HUDEP-2 (cell line): ENCODE results near the gene C4orf54.

ENCODE experiments used
- DNase-seq, 76 experiments: peaks; one replicate each; lab custom pipeline; 2025; ENCODE audit not compliant: unreplicated experiment in 76 of 76; lab: John Stamatoyannopoulos, UW

Gene C4orf54

GRCh38 chr4:99657798-99658197 lies at the start of gene C4orf54:
Gene C4orf54, minus strand, starts transcription at chr4:99657828. Its CDS starts 3,180 bp downstream, at chr4:99654648.
- no peak for DNase-seq

- DNase-seq = no peak
Observed at GRCh38 chr4:99705891-99706290, 48.3 kb upstream of the C4orf54 start.

- no peak for DNase-seq
Observed at GRCh38 chr4:99696801-99697200, 39.2 kb upstream of the C4orf54 start.

- no peak for DNase-seq
Observed at GRCh38 chr4:99693140-99693539, 35.5 kb upstream of the C4orf54 start.

- no peak for DNase-seq
Observed at GRCh38 chr4:99690990-99691389, 33.4 kb upstream of the C4orf54 start.

GRCh38 chr4:99690472-99690871 lies 32.8 kb upstream of the C4orf54 start:
- DNase-seq = no peak

- DNase-seq = no peak
Observed at GRCh38 chr4:99687120-99687519, 29.5 kb upstream of the C4orf54 start.

- DNase-seq = no peak
Observed at GRCh38 chr4:99685234-99685633, 27.6 kb upstream of the C4orf54 start.

- DNase-seq = no peak
Observed at GRCh38 chr4:99683895-99684294, 26.3 kb upstream of the C4orf54 start.

GRCh38 chr4:99679976-99680375 lies 22.3 kb upstream of the C4orf54 start:
- DNase-seq = no peak

- no peak for DNase-seq
Observed at GRCh38 chr4:99679204-99679603, 21.6 kb upstream of the C4orf54 start.

- DNase-seq = no peak
Observed at GRCh38 chr4:99677161-99677560, 19.5 kb upstream of the C4orf54 start.

GRCh38 chr4:99670409-99671073 lies 12.9 kb upstream of the C4orf54 start:
- DNase-seq = peak in 3 of 76 experiments; percentile 6 to 28 (median 8)

- DNase-seq = no peak
Observed at GRCh38 chr4:99669084-99669483, 11.5 kb upstream of the C4orf54 start.

GRCh38 chr4:99668472-99668871 lies 10.8 kb upstream of the C4orf54 start:
- DNase-seq = no peak

GRCh38 chr4:99665983-99666382 lies 8.4 kb upstream of the C4orf54 start:
- DNase-seq = no peak

- DNase-seq = no peak
Observed at GRCh38 chr4:99664716-99665115, 7.1 kb upstream of the C4orf54 start.

- no peak for DNase-seq
Observed at GRCh38 chr4:99661907-99662306, 4.3 kb upstream of the C4orf54 start.

GRCh38 chr4:99658666-99659065 lies 1.0 kb upstream of the C4orf54 start:
- no peak for DNase-seq

- DNase-seq = no peak
Observed at GRCh38 chr4:99655308-99656081, 2.1 kb downstream of the C4orf54 start.

GRCh38 chr4:99654361-99654761 lies 3.3 kb downstream of the C4orf54 start:
- DNase-seq = no peak

- DNase-seq = no peak
Observed at GRCh38 chr4:99653916-99654315, 3.7 kb downstream of the C4orf54 start.
